Fibroblast of peridontal ligament (primary cell): ENCODE data around the gene BRIX1.
"Not testable (repeated sequence)": the region's sequence is repeated elsewhere in the genome, so short reads cannot be mapped to it uniquely, and the experiment has no call there.

ENCODE experiments used
- DNase-seq: peaks from one replicate; pipeline ENCODE4 v3.0.0-alpha.2; 2010; ENCODE audit errors: extremely low read depth

Gene BRIX1

GRCh38 chr5:34915856-34916192, 313 bp downstream of the BRIX1 start:
- no peak for DNase-seq

DNA sequence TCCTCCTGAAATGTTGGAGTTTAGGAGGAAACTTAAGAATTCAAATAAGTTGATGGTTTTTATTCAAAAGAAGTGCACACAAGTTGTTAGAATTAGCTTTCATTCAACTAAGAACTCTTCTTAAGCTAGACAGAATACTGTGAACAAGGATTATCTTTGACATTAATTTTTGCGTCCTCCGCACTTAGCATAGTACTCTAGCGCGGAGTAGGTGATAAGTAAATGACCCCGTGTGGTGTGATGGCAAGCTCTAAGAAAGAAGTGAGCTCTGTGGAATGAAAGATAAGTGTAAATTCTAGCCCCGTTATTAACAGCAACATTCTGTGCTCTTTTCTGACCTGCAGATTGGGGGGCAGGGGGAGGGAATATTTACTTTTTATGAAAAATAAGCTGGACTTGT, 1.0 kb downstream of the BRIX1 start:
- DNase-seq = no peak

DNA sequence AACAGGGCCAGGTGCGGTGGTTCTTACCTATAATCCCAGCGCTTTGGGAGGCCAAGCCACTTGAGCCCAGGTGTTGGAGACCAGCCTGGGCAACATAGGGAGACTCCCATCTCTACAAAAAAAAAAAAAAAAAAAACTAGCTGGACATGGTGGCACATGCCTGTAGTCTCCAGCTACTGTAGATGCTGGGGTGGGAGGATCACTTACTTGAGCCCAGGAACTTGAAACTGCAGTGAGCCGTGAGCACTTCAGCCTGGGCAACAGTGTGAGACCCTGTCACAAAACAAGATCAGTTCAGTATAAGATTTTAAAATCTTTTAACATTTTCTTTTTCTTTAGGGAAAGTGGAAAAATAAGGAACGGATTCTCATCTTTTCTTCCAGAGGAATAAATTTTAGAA, 2.5 kb downstream of the BRIX1 start:
- DNase-seq = no peak

DNA sequence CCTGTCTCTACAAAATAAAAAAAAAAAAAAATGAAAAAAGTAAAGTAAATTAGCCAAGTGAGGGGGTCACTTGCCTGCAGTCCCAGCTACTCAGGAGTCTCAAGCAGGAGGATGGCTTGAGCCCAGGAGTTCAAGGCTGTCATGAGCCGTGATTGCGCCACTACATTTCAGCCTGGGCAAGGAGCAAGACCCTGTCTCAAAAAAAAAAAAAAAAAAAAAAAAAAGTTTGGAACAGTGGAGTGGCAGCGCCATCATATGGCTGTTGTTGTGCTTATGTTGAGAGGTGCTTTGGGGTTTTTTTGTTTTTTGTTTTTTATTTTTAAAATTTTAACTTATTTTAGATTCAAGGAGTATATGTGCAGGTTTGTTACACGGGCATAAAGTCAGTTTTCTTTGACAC, 3.6 kb downstream of the BRIX1 start:
- no peak for DNase-seq

- DNase-seq = not testable (repeated sequence)
Measured at GRCh38 chr5:34923256-34923655, 7.7 kb downstream of the BRIX1 start.

DNA sequence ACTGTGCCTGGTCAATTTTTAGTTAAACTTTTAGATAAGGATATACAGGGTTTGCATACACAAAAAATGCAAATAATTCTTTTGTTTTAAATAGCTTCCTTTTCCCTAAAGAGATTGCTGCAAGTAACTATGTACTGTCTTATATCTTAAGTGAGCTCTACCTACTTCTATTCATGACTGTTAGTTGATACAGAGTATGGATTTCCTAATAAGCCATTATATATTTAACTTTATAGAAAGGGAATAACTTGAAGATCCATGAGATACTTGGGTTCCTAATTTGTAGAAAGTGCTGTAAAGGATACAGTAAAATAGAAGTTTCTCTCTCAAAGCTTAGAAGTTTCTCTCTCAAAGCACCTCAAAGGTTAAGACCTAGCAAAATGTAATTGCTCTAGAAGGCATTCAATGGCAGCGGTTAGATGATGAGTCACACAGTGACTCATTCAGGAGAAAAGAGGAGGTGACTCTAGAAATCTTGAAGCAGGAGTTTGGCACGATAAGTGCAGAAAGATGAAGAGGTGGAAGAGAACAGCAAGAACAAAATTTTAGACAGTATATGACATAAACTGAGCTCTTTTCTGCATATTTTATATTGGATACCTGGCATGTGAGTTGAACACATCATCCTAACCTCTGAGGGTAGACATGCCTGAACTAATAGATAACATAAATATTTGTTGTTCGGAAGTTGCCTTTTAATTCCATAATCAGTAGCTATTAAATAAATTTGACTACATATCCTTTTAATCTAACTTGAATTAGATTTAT, 8.4 kb downstream of the BRIX1 start:
- DNase-seq = peak; percentile 75

GRCh38 chr5:34924462-34924765, 8.9 kb downstream of the BRIX1 start:
- DNase-seq = no peak

DNA sequence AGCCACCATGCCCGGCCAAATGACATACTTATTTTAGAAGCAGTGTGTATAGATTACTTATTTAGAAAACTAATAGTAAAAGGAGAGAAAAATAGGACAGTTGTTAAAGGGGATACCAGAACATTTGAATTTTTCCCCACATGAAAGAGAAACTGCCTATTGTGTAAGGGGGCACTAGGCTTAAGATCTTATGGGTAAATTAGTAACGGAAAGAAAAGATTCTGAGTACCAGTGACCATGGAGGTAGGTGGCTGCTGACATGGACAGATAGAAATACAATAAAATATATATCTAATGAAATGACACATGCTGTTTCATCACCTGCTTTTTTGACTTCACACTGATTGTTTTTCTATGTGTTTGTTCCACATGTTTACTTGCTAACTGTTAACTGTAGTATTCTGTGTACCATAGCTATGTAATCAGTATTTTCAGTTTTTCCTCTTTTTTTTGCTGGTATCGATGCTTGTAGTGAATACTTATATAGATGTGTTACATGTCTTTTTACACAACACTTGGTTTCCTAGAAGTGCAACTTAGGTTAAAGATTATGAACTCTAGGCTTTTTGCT, 10.9 kb downstream of the BRIX1 start:
- DNase-seq = no peak

GRCh38 chr5:34927785-34928184, 12.3 kb downstream of the BRIX1 start:
- no peak for DNase-seq

DNA sequence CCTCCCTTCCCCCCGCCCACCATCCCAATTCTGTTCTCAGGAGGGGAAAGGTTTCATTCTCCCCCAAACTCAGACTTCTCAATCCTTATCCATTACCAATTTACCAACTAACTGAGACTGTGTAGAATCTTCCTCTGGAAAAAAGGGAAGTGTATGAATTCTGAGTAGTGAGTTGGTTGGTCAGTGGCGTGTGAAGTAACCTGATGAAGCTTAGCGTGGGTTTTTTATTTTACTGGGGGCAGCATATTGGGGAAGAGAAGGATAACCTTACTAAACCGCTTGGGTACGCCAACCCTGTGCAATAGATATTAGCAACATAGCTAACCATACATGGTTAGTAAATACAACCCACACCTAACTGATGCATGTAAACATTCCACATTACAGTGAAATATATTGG, 12.8 kb downstream of the BRIX1 start:
- no peak for DNase-seq

DNA sequence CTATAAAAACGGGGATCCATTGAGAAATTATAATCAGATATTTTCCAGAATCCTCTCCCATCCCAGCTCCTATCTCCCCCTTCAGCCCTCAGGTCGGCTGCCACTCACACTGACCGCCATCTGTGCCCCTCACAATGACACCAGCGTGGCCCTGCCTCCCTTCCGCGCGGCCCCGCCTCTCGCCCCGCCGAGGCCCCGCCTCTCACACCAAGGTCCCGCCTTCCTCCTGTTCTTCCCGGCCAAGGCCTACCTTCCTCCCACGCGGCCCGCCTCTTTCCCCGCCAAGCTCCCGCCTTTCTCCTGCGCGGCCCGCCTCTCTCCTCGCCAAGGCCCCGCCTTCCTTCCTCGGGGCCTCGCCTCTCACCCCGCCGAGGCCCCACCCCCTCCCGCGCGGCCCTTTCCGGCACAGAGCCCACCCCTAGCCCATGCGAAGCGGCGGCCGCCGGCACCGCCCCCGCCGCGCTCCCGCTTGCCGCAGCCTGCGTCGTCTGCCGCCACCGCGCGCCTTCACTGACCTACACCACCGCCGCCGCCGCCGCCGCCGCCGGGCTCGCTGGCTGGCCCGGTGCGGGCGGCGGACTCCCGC, 13.7 kb downstream of the BRIX1 start, which contains the start of gene DNAJC21:
DNAJC21 (plus strand) TSS at position 426 of the 586 bp plus-strand sequence. CDS start 261 bp downstream, outside the sequence.
- DNase-seq = peak; percentile 89

DNA sequence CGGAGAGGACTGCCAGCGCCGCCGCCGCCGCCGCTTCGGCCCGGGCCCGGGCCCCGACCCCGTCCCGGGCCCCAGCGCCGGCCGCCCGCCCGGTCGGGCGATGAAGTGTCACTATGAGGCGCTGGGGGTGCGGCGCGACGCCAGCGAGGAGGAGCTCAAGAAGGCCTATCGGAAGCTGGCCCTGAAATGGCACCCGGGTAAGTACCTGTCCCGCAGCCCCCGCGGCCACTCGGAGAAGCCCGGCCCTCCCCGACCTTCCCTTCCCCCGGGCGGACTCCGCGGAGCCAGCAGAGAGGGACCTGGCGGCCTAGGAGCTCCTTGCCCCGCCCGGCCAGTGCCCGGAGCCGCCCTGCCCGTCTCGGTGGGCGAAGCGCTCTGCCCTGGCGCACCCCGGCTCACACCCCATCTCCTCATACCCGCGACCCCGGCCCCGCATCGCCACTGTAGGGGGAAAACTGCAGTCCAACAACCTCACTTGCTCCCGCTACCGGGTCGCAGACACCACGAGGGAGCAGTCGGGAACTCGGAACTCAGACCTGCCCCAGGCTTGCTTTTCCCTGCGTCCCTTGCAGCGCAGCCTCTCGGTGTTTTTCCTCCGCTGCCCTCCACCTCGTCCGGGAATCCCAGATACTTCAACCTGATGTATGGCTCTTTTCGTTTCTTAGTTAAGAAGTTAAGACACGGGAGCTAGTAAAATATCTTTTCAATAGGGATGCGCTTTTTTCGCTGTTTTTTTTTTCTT, 14.4 kb downstream of the BRIX1 start:
- peak; percentile 64 for DNase-seq

DNA sequence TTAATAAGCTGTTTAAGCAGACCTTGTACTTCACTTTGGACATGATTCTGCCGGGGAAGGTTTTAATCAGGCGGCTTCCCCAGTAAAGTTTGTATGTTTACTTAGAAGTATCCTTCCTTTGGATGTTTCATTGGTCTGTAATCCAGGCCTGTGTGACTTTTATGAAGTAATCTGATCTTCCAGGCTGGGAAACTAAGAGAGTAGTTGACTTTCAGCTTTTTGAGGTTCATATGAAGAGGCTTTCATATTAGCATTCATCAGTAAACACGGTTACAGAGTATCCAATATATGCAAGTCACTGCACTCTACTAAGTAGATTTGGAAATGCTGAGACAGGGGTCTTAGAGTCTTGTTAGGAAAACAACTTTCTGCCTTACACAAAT, 14.9 kb downstream of the BRIX1 start:
- peak; percentile 67 for DNase-seq

DNA sequence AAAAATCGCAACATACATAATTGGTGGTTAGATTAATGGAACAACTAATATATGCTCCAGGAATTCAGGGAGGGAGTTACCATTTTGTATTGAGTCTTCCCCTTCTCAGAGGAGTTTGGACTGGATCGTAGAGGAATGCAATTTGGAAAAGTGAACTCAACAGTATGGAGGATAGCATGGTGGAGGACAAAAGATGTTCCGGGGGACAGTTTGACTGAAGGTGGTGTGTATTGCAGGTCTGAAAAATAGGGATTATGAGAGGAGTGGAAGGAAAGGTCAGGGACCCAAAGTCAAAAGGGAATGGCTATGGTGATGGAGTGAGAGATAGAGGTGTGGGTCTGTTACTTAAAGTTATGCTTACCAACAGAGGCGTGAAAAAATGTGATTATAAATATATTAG, 15.4 kb downstream of the BRIX1 start:
- DNase-seq = no peak

DNA sequence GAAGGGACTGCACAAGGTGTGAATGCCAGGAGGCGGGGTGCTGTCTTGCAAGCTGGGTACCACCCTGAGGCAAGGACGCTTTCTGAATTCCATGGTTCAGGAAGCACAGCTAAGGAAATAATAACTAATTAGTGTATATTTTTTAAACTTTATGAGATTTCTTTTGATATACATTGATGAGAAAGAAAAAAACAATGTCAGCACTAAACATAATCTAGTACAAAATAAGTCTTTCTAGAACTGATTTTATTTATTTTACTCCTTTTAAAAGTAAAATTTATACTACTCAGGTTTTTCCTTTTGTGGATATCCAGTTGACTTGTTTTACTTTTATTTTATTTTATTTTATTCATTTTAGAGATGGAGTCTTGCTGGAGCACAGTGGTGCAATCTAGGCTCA, 17.4 kb downstream of the BRIX1 start:
- no peak for DNase-seq

DNA sequence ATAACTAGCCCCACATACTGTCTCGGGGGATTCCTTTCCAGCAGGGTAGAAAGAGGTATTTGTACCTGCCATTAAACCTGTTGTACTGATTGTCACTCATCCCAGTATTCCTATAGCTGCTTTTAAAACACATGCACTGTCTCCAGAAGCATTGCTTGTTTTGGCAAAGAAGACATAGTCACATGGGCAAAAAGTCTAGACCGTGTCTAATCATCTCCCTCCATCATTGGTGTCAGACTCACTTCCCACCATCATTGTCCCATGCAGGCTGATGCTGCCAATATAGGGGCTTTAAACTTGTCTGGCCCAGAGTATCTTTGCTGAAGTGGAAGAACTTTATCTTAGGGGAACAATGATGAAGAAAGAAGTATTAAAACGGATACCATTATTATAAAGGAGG, 26.4 kb downstream of the BRIX1 start:
- no peak for DNase-seq

DNA sequence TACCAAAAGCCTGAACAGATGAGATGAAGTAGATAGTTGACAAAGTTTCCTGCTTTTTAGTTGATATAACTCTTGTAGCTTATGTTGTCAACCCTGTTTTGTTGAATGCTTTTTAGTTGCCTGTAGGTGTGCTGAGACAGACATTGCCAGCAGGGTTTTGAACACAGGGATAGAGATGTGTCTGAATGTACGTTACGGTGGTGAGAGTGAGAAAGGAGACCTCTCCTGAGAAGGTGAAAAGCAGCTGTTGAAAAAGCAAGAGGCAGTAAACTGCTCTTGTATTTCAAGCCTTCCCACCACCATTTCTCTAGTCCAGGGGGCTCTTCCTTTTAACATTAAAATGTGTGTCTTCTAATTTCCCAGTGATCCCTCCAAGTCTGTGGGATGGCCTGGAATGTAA, 28.5 kb downstream of the BRIX1 start:
- no peak for DNase-seq

- no peak for DNase-seq
Measured at GRCh38 chr5:34944460-34945047, 29.0 kb downstream of the BRIX1 start.

GRCh38 chr5:34957321-34957720, 41.8 kb downstream of the BRIX1 start:
- DNase-seq = peak; percentile 56

GRCh38 chr5:34957857-34958690, 42.6 kb downstream of the BRIX1 start:
- DNase-seq = peak; percentile 47

- peak; percentile 27 for DNase-seq
Measured at GRCh38 chr5:34959323-34959722, 43.8 kb downstream of the BRIX1 start.

DNA sequence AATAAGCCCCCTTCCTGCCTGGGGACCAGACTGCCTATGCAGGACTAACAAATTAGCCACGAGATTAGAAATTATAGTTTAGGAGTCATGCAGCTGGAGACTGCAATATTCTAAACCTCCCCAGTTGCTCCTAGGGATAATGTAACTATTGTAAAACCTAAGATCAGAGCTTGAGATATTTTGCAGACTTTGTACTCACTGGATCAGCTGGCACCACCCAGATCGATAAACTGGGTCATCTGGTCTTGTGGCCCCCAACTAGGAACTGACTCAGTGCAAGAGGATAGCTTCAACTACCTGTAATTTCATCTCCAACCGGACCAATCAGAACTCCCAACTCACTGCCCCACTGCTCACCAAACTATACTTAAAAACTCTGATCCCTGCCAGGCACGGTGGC, 52.0 kb downstream of the BRIX1 start:
- DNase-seq = no peak
